MM.1S (cell line): Measurements from ENCODE around the gene SHISAL2A.
"Not testable (repeated sequence)": the region's sequence is repeated elsewhere in the genome, so short reads cannot be mapped to it uniquely, and the experiment has no call there.

ENCODE experiments used
- DNase-seq: peaks from one replicate; pipeline ENCODE4 v3.0.0-alpha.2; 2015
- H2AFZ ChIP-seq: fragments of 300-600 bp; sonication (generic); 2 replicates; pipeline ENCODE4 v1.6.0; 2016; ENCODE audit warnings: antibody characterized with exemption, low read length
- H3F3A ChIP-seq: fragments of 300-600 bp; sonication (generic); 2 replicates; pipeline ENCODE4 v1.6.1; 2016; ENCODE audit warnings: mild to moderate bottlenecking, antibody characterized with exemption, low read length, moderate library complexity, mixed read lengths; ENCODE audit not compliant: insufficient read depth
- H3K27ac ChIP-seq: fragments of 300-600 bp; sonication (generic); 2 replicates; pipeline ENCODE4 v1.5.1; 2016; ENCODE audit warnings: mild to moderate bottlenecking, low read length
- H3K27me3 ChIP-seq: fragments of 300-600 bp; sonication (generic); replicated peaks from 2 replicates; pipeline ENCODE4 v1.6.0; 2016; ENCODE audit warnings: low read length; ENCODE audit not compliant: insufficient read depth
- H3K36me3 ChIP-seq: fragments of 300-600 bp; sonication (generic); replicated peaks from 2 replicates; pipeline ENCODE4 v1.6.1; 2016; ENCODE audit warnings: mild to moderate bottlenecking, low read length, mixed read lengths; ENCODE audit not compliant: insufficient read depth
- H3K4me1 ChIP-seq: fragments of 300-600 bp; sonication (generic); 2 replicates; pipeline ENCODE4 v1.6.1; 2016; ENCODE audit warnings: low read length, mixed read lengths
- H3K4me2 ChIP-seq: fragments of 300-600 bp; sonication (generic); 2 replicates; pipeline ENCODE4 v1.6.0; 2016; ENCODE audit warnings: low read depth, low read length
- H3K4me3 ChIP-seq: fragments of 300-600 bp; sonication (generic); 2 replicates; pipeline ENCODE4 v1.5.1; 2016; ENCODE audit warnings: low read length, mixed read lengths
- H3K79me2 ChIP-seq: fragments of 300-600 bp; sonication (generic); 2 replicates; pipeline ENCODE4 v1.6.1; 2016; ENCODE audit warnings: mixed run types, low read length, mixed read lengths
- H3K9ac ChIP-seq: fragments of 300-600 bp; sonication (generic); 2 replicates; pipeline ENCODE4 v1.6.1; 2016; ENCODE audit warnings: low read length, mixed read lengths
- H3K9me2 ChIP-seq: fragments of 300-600 bp; sonication (generic); replicated peaks from 2 replicates; pipeline ENCODE4 v1.6.1; 2016; ENCODE audit warnings: mild to moderate bottlenecking, low read length, mixed read lengths; ENCODE audit not compliant: insufficient read depth
- H3K9me3 ChIP-seq: fragments of 300-600 bp; sonication (generic); replicated peaks from 2 replicates; pipeline ENCODE4 v1.6.1; 2016; ENCODE audit warnings: mild to moderate bottlenecking, low read length, mixed read lengths; ENCODE audit not compliant: insufficient read depth
- H4K20me1 ChIP-seq: fragments of 300-600 bp; sonication (generic); 2 replicates; pipeline ENCODE4 v1.6.1; 2016; ENCODE audit warnings: mild to moderate bottlenecking, low read length, moderate library complexity, mixed read lengths; ENCODE audit not compliant: insufficient read depth
- CTCF ChIP-seq: fragments of 300-600 bp; sonication (generic); IDR thresholded peaks from 2 replicates; pipeline ENCODE4 v1.5.1; 2016; ENCODE audit warnings: antibody characterized with exemption, low read length, mixed read lengths
- EZH2 ChIP-seq: fragments of 300-600 bp; sonication (generic); optimal IDR thresholded peaks from 2 replicates; pipeline ENCODE3; 2017; ENCODE audit warnings: low read depth, mild to moderate bottlenecking, antibody characterized with exemption, low read length, mixed read lengths
- EZH2phosphoT487 ChIP-seq: fragments of 300-600 bp; sonication (generic); IDR thresholded peaks from 2 replicates; pipeline ENCODE4 v1.6.1; 2018; ENCODE audit warnings: antibody characterized with exemption, low read length

Gene SHISAL2A

GRCh38 chr1:52686261-52686751 is 53.3 kb downstream of the SHISAL2A start:
- TF ChIP-seq CTCF = peak; percentile 64
- H3K9ac ChIP-seq, H3K4me2 ChIP-seq, H3K4me1 ChIP-seq, H4K20me1 ChIP-seq, H3K27ac ChIP-seq, H3K27me3 ChIP-seq, H3K36me3 ChIP-seq, H3F3A ChIP-seq, H2AFZ ChIP-seq, H3K9me3 ChIP-seq, H3K9me2 ChIP-seq, H3K4me3 ChIP-seq: not testable (repeated sequence)
- peak; percentile 73 for DNase-seq
- peaks cover 10% of the 10 kb centered on the region for H3K79me2 ChIP-seq

DNA sequence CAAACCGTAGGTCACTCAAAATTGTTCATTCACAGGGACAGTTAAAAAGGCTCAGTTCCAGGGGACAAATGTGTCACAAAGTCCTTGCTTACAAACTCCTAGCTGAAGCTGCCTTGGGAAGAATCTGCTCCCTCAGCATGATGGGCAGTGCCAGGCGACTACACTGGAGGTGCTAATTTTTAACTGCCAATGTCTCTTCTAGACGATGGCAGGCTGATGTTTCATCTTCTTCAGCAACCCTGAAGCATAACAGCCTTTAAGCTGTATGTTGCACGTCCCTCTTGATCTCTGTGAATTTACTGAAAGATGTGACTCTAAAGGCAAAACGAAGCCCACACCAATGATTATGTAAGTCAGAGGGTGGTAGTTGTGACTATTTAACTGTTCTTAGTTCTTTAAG is 53.9 kb downstream of the SHISAL2A start:
- Histone ChIP-seq H3K4me3 (no peak overlapping the region), H3K4me2 (no peak overlapping the region), H3K9ac (no peak overlapping the region), H3K36me3 (peaks cover under 1% of the 10 kb centered on the region; the same call in 1 of the 2 replicates), H3F3A (0 out of 2 replicates have a peak, but pooled peaks cover 4% of the 10 kb centered on the region), H2AFZ (no peak overlapping the region), H3K79me2 (peaks cover 14% of the 10 kb centered on the region), H3K27ac (no peak overlapping the region), H3K27me3 (no peaks in the 10 kb centered on the region), H3K9me3 (no peaks in the 10 kb centered on the region), H4K20me1 (no peaks in the 10 kb centered on the region), H3K9me2 (no peaks in the 10 kb centered on the region), H3K4me1 (peaks cover 3% of the 10 kb centered on the region; the same call in 1 of the 2 replicates)
- DNase-seq = no peak
- TF ChIP-seq EZH2 = no peak
- no peak for TF ChIP-seq CTCF
- TF ChIP-seq EZH2phosphoT487 = no peak

- Histone ChIP-seq H3K4me3 (no peak overlapping the region), H3K9me2 (no peaks in the 10 kb centered on the region), H3K79me2 (peaks cover 63% of the 10 kb centered on the region), H3K4me2 (no peak overlapping the region), H3K9ac (no peak overlapping the region), H3K9me3 (no peaks in the 10 kb centered on the region), H3K36me3 (peaks cover 8% of the 10 kb centered on the region; the same call in 1 of the 2 replicates), H4K20me1 (no peaks in the 10 kb centered on the region), H3F3A (0 out of 2 replicates have a peak, but pooled peaks cover 4% of the 10 kb centered on the region), H3K4me1 (no peaks in the 10 kb centered on the region), H2AFZ (no peak overlapping the region), H3K27ac (no peak overlapping the region), H3K27me3 (no peaks in the 10 kb centered on the region)
- TF ChIP-seq EZH2phosphoT487 = no peak
- no peak for TF ChIP-seq EZH2
- DNase-seq = no peak
These were observed 58.9 kb downstream of the SHISAL2A start for GRCh38 chr1:52691821-52692220.

DNA sequence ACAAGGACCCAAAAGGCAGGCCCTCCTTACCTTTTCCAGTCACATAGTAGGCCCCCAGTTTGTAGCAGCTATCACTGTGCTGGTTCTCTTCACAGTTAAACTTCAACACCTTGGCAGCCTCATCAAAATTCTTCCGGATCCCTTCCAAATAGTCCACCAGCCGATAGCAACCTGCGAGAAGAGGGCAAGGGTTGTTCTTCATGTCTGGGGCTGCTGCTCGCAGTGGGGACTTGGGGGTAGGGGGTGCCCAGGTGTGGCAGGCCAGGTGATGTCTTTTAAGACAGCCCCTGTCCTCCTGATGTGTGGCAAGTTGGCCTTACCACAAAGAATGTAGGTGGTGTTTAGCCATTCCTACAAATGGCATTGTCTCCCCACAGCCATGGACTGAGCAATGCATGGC is 59.7 kb downstream of the SHISAL2A start:
- Histone ChIP-seq H3K9me3 (no peaks in the 10 kb centered on the region), H3K9me2 (no peaks in the 10 kb centered on the region), H4K20me1 (no peaks in the 10 kb centered on the region), H3K4me2 (no peak overlapping the region), H3K4me3 (no peak overlapping the region), H3K36me3 (peaks cover 8% of the 10 kb centered on the region; the same call in 1 of the 2 replicates), H3K9ac (no peak overlapping the region), H3K79me2 (peaks cover 71% of the 10 kb centered on the region), H3K27ac (no peak overlapping the region), H2AFZ (no peak overlapping the region), H3F3A (0 out of 2 replicates have a peak, but pooled peaks cover 4% of the 10 kb centered on the region), H3K4me1 (no peaks in the 10 kb centered on the region), H3K27me3 (no peaks in the 10 kb centered on the region)
- no peak for DNase-seq
- TF ChIP-seq EZH2phosphoT487 = no peak
- TF ChIP-seq EZH2 = no peak
- no peak for TF ChIP-seq CTCF

GRCh38 chr1:52693351-52693750 is 60.4 kb downstream of the SHISAL2A start:
- H3K9me2 ChIP-seq, H3K9me3 ChIP-seq, H3K9ac ChIP-seq, H3K27me3 ChIP-seq, H3K36me3 ChIP-seq, H3K4me2 ChIP-seq, H4K20me1 ChIP-seq, H3K4me3 ChIP-seq, H3K27ac ChIP-seq, H2AFZ ChIP-seq, H3K4me1 ChIP-seq, DNase-seq, H3F3A ChIP-seq: not testable (repeated sequence)
- H3K79me2 ChIP-seq = peaks cover 73% of the 10 kb centered on the region
